Measurements from ENCODE around the gene LY6G6C. TPM values are rescaled to one million over a fixed set of nuclear protein-coding genes. Genes with fewer than 3 reads are reported as not detected.
A peak's percentile ranks its signal among the peaks of the same experiment; 100 is the strongest.
"Not testable (repeated sequence)": the region's sequence is repeated elsewhere in the genome, so short reads cannot be mapped to it uniquely, and the experiment has no call there.

The LY6G6C gene
- total RNA-seq, 2 donors from 2014 or later = not detected

- H3K27me3 ChIP-seq = no peaks in the 10 kb centered on the region
- H3K36me3 ChIP-seq (replicated peaks in 1 of 2; ENCODE audit: insufficient read depth in 1 of 2, low read depth in 2 of 2) = no peaks in the 10 kb centered on the region
- no peaks in the 10 kb centered on the region for H3K4me1 ChIP-seq
- peak in 1 of 4 donors; percentile 31 for DNase-seq
- intact Hi-C loops (cut with DNase I) = no loop called here
- WGBS, 2 donors = 61 to 67% methylated on average over 8 of the region's 8 CpGs
- TF ChIP-seq CTCF (IDR thresholded peaks at IDR 0.05) = peak in 1 of 7 experiments; percentile 26
- TF ChIP-seq POLR2A (IDR thresholded peaks at IDR 0.05) = no peak
- no peak for ATAC-seq
- no peak overlapping the region for H3K4me3 ChIP-seq
- H3K27ac ChIP-seq = no peak overlapping the region
- H3K9me3 ChIP-seq = no peaks in the 10 kb centered on the region
Measured at GRCh38 chr6:31712296-31712695, 9.2 kb downstream of the LY6G6C start.

GRCh38 chr6:31711233-31711632 lies 10.3 kb downstream of the LY6G6C start:
- Histone ChIP-seq H3K36me3 (replicated peaks in 1 of 2; ENCODE audit: insufficient read depth in 1 of 2, low read depth in 2 of 2) (no peaks in the 10 kb centered on the region), H3K4me1 (no peaks in the 10 kb centered on the region), H3K27me3 (no peaks in the 10 kb centered on the region), H3K4me3 (no peak overlapping the region), H3K27ac (no peak overlapping the region), H3K9me3 (no peaks in the 10 kb centered on the region)
- intact Hi-C loops (cut with DNase I) = no loop called here
- DNase-seq = no peak
- TF ChIP-seq POLR2A (IDR thresholded peaks at IDR 0.05) (no peak), CTCF (IDR thresholded peaks at IDR 0.05) (no peak)
- WGBS, 2 donors = 45 to 48% methylated on average over 6 to 8 of the region's 8 CpGs
- no peak for ATAC-seq

DNA sequence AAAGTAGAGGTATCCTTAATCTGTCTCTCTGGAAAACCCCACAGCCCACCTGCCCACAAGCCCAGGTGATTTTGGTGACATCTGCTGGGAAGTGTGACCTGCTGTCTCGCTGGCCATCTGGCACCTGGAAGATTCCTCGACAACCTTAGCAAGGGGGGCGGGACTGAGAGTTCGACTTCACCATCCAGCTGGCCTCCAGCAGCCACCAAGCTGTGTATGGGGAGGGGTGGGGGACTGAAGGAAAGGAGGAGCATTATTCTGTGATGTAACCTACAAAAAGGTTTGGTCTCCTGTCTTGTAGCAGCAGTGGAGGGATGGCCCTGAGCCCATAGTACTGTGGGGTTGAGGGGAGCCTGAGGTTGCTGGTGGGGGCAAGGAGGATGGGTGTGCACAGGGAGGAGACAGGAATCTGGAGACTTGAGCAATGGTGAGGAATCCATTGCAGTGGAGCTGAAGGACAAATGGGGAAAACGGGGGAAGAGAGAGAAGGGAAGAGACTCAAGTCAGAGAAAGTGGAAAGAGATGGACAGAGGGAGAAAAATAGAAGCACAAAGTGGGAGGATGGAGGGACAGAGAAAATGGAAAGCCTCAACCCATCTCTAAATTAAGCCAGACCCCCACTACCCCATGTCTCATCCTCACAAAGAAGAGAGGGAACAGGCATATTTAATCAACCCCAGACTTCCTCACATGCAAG lies 10.9 kb downstream of the LY6G6C start:
- ATAC-seq (no peak), DNase-seq (no peak)
- Histone ChIP-seq H3K9me3 (no peaks in the 10 kb centered on the region), H3K4me1 (no peaks in the 10 kb centered on the region), H3K27ac (no peak overlapping the region), H3K36me3 (replicated peaks in 1 of 2; ENCODE audit: insufficient read depth in 1 of 2, low read depth in 2 of 2) (no peaks in the 10 kb centered on the region), H3K4me3 (no peak overlapping the region), H3K27me3 (no peaks in the 10 kb centered on the region)
- no peak for TF ChIP-seq CTCF (IDR thresholded peaks at IDR 0.05)
- no peak for TF ChIP-seq POLR2A (IDR thresholded peaks at IDR 0.05)
- 42 to 49% methylated on average over 5 of the region's 5 CpGs for WGBS, 2 donors
- intact Hi-C loops (cut with DNase I) = no loop called here

GRCh38 chr6:31709157-31709556 lies 12.4 kb downstream of the LY6G6C start:
- H3K4me3 ChIP-seq; DNase-seq; H3K36me3 ChIP-seq (replicated peaks in 1 of 2; ENCODE audit: insufficient read depth in 1 of 2, low read depth in 2 of 2); H3K4me1 ChIP-seq; ATAC-seq; H3K9me3 ChIP-seq; H3K27ac ChIP-seq; H3K27me3 ChIP-seq; intact Hi-C loops (cut with DNase I): not testable (repeated sequence)
- WGBS, 2 donors = 72 to 74% methylated on average over 11 of the region's 11 CpGs

DNA sequence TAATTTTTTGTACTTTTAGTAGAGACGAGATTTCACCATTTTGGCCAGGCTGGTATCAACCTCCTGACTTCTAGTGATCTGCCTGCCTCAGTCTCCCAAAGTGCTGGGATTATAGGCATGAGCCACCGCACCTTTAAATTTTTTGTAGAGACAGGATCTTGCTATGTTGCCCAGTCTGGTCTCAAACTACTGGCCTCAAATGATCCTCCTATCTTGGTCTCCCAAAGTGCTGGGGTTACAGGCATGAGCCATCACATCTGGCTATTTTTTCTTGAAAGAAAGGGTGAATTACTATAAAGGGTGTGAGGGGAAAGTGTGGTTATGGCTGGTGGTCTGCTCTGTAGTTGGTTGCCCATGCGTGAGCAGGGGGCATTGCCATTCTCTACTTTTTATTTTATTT lies 13.3 kb downstream of the LY6G6C start:
- Histone ChIP-seq H3K4me3 (no peak overlapping the region), H3K9me3 (no peaks in the 10 kb centered on the region), H3K27me3 (no peaks in the 10 kb centered on the region), H3K36me3 (replicated peaks in 1 of 2; ENCODE audit: insufficient read depth in 1 of 2, low read depth in 2 of 2) (no peaks in the 10 kb centered on the region), H3K27ac (no peak overlapping the region), H3K4me1 (peaks cover 6% of the 10 kb centered on the region)
- no peak for ATAC-seq
- intact Hi-C loops (cut with DNase I) = no loop called here
- DNase-seq = no peak
- WGBS, 2 donors = 78 to 91% methylated on average over 3 of the region's 3 CpGs
- TF ChIP-seq CTCF (IDR thresholded peaks at IDR 0.05) (no peak), POLR2A (IDR thresholded peaks at IDR 0.05) (no peak)
